Umbilical cord (tissue), 2 donors: ENCODE measurements around the gene ACTL9. TPM values are rescaled to one million over a fixed set of nuclear protein-coding genes. Genes with fewer than 3 reads are reported as not detected.

ENCODE experiments used
- DNase-seq: peaks from one replicate; pipeline ENCODE4 v3.0.0-alpha.2; 2015; ENCODE audit warnings: low spot score
- total RNA-seq: library from RNA; depleted of rRNA; stranded (reverse); fragments of >200 nt; gene quantifications from one replicate; pipeline ENCODE4 v1.2.3, GENCODE V29; 2014; ENCODE audit warnings: low replicate concordance; ENCODE audit not compliant: insufficient read depth

The ACTL9 gene
- total RNA-seq, 1 donor from 2014 or later = not detected

DNA sequence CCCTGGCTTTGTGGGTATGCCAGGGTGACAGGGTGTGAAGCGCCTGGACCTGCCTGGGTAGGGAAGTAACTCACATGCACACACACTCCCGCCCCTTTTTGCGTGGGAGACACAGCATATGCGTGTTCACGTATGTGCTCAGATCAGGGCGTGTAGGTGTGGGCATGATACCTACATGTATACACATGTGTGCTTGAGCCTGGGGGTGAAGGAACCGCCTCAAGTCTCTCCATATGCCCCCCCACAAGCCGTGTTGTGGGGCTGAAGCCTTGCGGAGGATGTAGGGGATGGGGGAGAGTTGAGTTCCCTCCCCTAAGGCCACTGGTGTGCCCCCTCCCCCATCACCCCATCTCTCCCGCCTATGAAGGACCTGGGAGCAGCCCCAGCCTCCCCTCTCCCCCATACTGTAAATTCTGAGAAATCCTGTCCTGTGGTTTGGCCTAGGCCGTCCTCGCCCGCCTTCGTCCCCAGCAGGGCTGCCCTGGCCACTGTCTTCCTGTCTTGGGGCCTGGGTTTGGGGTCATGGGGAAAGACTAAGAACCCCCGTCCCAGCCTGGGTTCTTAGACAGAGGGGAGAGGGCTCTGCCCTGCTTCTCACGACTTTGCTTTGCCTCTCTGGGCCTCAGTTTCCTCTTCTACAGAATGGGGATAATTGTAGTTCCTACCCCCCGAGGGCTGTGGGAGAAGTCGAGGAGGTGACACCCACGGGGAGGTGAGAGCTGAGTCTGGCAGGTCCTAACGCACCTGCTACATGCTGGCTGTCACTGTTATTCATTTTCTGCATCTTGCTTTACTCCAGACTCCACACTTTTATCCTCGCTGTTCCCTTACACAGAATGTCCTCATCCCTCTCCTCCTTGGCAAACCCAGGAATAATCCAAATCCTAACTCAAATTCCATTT, 14.3 kb downstream of the ACTL9 start:
- DNase-seq = no peak

DNA sequence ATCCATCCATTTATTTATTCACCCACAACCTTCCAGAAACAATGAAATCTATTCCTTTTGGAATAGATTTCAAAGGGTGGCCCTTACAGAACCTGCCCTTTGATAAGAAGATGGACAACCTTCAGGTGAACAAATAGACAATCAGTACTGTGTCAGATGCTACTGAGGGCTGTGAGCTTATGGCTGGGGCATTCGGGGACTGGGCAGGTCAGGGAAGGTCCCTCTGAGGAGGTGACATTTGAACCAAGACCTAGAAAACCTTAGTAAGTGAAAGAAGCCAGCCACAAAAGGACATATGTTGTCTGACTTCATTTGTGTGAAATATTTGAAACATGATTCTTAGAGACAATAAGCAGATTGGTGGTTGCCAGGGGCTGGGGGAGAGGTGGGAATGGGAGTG, 15.7 kb downstream of the ACTL9 start:
- no peak for DNase-seq

DNA sequence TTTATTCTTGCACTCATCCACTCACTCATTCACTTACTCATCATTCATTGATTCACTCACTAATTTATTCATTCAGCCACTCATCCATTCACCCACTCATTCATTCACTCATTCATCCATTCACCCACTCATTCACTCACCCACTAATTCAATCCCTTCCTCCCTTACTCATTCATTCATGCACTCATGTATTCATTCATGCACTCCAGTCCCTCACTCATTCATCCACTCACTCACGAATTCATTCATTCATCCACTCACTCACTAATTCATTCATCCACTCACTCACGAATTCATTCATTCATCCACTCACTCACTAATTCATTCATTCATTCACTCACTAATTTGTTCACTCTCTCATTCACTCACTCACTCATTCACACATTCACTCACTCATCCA, 16.1 kb downstream of the ACTL9 start:
- no peak for DNase-seq

DNA sequence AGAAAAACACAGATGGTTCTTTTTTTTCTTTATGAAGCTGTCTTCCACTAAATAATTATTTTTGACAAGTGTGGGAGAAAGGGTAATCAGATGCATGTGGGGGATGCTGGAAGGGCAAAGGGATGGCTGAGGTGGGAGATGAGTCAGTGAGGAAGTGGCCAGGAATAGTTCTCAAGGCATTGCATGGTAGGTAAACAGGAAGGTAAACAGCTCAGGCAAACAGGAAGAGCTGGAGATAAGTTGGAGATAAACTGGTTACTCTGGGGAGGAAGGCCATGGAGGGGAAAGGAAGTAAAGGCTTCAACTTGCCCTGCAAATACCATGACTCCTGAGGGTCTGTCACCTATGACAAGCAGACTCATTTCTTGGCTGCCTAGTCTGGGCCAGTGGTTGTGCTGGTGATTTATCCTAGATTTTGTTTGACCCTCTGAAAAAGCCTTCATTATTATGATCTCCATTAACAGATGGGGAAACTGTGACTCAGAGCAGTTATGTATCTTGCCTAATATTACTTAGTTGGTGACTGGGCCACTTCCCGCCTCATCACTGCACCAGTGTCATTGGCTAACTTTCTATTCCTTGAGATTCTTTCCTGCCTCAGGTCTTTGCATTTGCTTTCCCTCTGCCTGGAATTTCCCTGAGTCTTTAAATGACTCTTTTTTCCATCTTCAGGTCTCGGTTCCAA, 17.1 kb downstream of the ACTL9 start:
- DNase-seq = no peak

DNA sequence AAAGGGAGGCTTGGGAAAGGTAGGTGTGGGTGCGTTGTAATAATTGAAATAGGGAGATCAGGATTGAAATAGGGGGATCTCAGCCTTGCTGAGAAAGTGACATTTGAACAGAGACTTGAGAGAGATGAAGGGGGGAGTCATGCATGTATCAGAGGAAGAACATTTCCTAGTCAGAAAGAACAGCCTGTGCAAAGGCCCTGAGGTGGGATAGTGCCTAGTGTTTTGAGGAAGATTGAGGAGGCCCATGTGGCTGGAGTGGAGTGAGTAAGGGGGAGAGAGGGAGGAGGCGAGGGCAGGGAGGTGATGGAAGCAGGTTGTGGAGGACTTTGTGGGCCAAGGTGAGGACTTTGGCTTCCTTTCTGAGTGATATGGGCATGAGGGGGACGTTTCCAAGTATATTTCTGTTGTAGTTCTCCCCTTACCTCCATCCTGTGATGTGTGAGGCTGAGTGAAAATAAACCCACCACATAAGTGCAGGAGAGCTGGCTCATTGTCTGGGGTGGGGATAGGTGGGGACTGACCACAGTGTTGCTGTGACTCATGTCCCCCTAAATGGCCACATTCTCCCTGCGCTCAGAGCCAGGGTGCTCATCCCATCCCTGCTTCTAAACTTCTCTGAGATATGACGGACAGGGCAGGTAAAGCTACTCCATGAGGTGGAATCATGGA, 17.8 kb downstream of the ACTL9 start:
- no peak for DNase-seq

DNA sequence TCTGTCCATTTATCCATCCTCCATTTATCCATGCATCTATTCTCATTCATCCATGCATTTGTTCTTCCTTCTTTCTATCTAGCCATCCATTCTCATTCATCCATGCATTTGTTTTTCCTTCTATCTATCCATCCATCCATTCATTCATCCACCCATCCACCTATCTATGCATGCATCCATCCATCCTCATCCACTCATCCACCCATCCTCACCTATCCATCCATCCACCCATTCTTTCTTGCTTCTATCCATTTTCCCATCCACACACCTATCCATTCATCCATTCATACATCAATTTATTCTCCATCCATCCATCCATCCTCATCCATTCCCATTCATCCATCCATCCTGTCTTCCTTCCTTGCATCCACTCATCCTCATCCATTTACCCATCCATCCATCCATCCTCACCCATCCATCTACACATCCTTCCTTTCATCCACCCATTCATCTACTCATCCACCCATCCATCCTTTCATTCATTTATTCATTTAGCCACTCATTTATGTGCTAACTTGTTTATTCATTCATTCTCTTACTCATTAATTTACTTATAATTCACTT, 20.3 kb downstream of the ACTL9 start:
- no peak for DNase-seq

DNA sequence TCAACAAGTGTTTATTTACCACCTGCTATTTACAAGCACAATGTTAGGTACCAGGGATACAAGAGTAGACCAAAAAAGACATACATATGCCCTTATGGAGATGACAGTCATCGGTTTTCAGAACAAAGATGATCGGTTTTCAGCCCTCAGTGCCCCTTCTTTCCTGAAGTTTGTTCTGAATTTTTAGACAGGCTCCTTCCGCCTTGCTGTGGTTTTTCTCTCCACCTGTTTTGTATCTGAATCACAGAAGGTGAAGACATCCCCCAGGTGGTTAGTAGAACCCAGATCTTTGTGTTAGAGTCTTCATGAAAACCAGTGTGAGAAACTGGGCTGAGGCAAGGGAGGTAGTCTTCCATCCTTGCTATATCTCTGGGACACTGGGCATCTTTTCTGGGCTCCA, 23.5 kb downstream of the ACTL9 start:
- DNase-seq = no peak

DNA sequence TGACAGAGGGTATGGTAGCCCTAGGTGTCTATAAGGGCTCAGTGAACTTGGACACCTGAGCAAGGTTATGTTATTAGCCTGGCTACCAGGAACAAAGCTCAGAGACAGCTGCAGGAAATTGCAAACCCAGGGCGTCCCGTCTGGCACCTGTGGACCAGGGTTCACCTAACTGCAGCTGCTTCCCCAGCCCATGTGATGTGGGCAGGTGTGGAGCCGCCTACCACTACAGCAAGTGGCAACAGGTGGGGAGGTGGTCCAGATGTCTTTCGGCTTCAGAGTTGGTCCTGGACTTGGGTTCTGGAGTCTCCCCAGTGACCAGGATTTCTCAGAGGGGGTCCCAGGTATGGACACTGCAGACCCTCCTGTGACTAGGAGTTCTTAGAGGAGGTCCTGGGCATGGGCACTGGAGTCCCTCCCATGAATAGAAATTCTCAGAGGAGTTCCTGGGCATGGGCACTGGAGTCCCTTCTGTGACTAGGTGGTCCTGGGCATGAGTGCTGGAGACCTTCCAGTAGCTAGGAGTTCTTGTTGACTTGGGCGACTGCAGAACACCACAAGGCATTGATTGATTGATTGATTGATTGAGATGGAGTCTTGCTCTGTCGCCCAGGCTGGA, 25.2 kb downstream of the ACTL9 start:
- DNase-seq = no peak

DNA sequence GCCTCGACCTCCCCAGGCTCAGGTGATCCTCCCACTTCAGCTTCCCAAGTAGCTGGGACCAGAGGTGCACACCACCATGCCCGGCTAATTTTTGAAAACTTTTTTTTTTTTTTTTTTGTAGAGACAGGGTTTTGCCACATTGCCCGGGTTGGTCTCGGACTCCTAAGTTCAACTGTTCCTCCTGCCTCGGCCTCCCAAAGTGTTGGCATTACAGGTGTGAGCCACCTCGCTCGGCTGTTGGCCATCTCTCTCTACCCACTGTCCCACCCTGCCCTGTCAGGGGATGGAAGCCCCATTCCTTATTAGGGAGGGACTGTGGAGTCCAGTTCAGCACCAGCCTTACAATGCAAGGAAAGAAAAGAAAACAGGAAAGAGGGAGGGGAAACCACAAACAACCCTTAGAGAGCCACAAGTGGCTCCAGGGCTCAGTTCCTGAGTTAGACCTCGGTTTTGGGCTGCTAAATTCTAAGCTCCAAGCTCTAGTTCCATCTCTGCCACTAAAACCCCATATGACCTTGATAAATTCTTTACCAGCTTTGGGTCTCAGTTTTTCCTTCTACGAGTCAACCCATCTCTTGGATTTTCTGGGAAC, 31.7 kb downstream of the ACTL9 start:
- no peak for DNase-seq

DNA sequence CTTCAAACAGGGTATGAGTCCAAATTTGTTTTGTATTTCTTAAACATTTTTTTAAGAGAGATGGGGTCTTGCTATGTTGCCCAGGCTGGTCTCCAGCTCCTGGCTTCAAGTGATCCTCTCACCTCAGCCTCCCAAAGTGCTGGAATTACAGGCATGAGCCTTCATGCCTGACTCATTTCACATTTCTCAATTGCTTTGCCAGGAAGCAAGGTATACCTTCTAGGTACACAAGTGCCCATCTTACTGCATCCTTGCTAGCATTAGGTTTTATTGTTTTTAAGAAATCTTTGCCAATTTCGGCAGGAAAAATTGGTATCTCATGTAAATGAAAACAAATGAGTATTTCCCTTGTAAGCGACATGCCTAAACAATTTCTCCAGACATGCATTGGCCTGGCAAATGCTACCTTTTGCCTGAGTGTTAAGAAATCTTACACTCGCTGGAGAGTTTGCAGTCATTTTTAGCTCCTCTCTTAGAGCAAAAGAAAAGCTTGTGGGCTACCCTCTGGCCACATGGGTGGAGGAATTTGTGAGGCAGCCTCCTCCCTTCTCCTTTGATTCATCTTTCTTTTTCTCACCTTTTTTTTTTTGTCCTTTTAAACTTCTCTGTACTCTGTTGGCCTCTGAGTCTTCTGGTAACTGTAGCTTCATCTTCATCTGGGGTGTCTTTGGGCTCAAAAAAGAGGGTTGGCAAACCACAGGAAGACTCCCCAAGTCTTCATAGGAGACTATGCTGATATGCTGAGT, 33.0 kb downstream of the ACTL9 start:
- DNase-seq = no peak

DNA sequence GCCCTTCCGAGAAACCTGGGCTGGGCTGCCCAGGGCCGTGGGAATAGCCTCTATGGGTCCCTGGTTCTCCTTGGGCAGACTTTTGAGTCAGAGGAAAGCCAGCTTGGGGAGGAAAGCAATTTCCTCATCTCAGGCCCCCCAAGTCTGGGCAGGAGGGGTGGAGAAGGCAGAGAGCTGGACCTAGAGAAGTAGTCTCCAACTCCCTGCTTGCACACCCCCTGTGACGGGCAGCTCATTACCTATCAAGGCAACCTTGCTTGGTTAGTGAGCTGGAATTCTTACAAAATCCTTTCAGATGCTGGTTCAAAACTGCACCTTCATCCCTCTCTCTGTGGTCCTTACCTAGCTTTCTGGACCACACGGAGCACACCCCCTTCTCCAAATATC, 33.9 kb downstream of the ACTL9 start:
- no peak for DNase-seq

DNA sequence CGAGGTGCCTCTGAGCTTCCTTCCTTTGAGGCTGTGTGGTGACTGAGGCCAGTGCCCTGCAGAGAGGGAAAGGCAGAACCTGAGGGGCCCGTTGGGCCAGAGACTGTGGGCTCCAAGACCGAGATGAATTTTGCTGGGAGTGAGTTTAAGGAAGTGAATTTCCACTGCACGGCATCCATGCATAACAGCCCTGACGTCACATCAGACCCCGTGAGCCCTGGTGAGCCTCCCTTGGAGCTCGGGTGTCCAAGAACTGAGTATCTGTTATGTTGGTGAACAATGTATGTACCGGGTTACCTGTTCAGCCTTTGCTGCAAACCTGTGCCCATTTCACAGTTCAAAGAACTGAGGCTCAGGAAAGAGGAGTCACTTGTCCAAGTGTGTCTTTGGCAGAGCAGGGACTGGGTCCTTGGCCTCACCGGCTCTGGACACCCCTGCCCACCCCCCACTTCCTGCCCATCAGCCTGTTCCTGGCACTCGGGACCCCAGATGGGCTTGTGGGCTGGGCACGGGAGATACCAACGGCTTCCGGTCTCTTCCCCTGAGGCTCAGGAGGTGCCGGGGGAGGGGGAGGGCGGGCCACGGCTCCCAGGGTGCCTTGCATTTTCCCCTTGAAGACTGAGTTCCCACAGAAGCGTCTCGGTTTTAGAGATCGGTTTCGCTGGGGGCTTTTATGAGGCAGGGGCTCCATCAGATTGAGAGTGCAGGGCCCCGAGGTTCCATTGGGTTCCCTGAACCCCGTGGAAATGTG, 34.5 kb downstream of the ACTL9 start:
- no peak for DNase-seq

DNA sequence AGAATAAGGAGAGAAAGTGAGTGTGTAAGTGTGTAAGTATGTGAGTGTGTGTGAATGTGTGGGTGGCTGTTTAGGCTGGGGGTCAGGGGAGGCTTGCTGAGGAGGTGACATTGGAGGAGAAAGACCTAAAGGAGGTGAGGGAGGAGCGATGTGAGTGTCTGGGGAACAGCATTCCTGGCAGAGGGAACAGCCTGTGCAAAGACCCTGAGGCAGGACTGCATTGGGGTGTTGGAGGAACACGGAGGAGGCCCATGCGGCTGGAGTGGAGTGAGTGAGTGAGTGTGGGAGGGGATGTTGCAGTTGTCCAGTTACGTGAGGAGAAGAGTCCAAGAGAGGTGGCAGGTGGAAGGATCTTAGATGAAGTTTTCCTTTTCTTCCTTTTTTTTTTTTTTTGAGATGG, 36.3 kb downstream of the ACTL9 start:
- DNase-seq = no peak

DNA sequence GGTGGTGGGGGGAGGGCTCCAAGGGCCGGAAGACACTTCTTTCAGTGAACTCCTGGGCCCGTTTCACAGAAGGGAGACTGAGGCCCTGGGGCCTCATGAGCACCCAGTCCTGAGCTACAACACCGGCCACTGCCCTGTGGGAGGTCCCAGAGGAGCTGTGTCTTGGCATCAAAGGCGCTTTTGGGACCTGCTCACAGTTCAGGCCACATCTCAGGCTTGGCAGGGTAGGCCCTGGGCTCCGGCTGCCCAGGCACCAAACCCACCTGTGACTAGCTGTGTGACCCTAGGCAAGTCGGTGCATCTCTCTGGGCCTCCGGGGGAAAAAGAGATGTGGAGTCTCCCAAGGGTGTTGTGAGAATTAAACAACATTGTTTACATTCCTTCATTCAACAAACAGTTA, 38.7 kb downstream of the ACTL9 start:
- DNase-seq = no peak

DNA sequence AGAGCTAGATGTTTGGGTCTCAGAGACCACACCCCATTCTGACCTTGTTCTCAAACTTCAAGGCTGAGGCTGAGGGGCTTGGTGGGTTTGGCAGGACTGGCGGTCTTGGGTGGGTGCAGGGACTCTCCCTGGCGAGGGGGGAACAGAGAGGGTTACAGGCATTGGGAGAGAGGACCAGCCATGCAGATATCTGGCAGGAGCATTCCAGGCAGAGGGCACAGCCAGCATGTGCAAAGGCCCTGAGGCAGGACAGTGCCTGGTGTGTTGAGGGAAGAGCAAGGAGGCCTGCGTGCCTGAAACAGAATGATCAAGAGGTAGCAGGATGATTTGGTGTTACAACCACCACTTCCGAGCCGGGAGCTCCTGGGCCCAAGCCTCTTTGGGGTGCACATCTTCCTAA, 40.7 kb downstream of the ACTL9 start:
- DNase-seq = no peak

DNA sequence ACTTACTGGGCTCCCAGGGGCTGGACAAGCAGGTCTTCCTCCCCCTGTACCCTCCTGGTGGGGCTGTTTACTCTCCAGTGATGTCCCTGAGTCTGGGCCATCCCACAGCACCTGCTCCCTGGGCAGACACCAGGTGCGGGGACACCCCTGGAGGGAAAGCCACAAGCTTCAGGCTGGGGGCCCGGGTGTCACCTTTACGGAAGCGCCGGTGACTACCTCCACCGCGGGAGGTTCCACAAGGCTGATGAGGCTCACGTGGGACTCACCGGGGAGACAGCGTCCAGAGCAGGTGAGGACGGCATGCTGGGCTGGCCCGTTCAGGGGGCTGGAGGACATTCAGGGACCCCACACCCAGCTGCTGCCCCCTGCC, 43.3 kb downstream of the ACTL9 start:
- no peak for DNase-seq

DNA sequence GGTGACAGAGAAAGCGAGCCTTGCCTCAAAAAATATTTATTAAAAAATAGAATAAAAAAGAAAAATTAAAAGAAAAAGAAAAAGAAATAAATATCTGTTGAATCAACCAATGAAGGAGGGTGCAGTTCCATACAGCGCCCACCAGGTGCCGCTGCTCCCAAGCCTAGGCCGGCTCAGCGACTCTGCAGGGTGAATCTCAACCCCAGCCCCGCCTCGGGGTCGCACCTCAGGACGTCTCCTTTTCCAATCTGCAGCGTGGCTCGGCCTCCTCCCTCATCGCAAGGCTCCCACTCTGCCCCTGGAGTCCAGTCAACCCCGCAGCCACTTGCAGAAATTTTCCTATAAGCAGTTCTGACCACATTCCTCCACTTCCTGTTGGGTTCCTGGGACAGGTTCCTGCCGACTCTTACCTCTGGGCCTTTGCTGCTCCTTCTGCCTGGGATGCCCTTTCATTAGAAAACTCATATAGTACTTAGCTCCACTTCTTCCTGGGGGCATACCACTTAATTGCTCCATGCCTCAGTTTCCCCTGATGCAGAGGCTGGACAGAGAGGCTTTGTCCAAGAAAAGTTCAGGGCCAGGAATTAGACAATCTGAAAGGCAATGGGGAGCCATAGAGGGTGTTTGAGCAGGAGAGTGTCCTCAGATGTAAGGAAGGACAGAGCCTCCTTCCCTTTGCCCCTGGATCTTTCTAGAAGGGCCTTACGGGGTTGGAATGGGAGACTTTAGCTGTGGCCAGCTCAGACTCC, 43.8 kb downstream of the ACTL9 start:
- peak; percentile 44 for DNase-seq

DNA sequence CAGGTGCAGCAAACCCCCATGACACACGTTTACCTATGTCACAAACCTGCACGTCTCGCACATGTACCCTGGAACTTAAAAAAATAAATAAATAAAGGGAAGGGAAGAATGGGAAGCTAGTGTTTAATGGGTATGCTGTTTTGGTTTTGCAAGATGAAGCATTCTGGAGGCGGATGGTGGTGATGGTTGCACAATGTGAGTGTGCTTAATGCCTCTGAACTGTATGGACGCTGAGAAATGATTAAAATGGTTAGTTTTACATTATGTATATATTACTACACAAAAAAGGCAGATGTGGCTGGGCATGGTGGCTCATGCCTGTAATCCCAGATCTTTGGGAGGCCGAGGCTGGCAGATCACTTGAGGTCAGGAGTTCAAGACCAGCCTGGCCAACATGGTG, 50.4 kb downstream of the ACTL9 start:
- DNase-seq = no peak
